Skeletal muscle tissue (tissue), 4 donors: ENCODE results near the gene PGM2L1. TPM values are rescaled to one million over a fixed set of nuclear protein-coding genes. Genes with fewer than 3 reads are reported as not detected.

Experiments
- H3K27ac ChIP-seq: one replicate; pipeline ENCODE4 v1.7.0; 2013; ENCODE audit warnings: mild to moderate bottlenecking, low read depth, low read length, inconsistent platforms
- H3K27me3 ChIP-seq, 3 donors: one replicate each; pipeline ENCODE4 v1.7.0; 2013; ENCODE audit warnings: low read length in 3 of 3; ENCODE audit not compliant: control insufficient read depth in 3 of 3, insufficient read depth in 3 of 3
- H3K36me3 ChIP-seq, 3 donors: one replicate each; pipeline ENCODE4 v1.7.0; 2013; ENCODE audit warnings: low read length in 3 of 3; ENCODE audit not compliant: control insufficient read depth in 3 of 3, insufficient read depth in 3 of 3
- H3K4me1 ChIP-seq, 3 donors: one replicate each; pipeline ENCODE4 v1.7.0; 2013; ENCODE audit warnings: low read length in 3 of 3, mild to moderate bottlenecking in 3 of 3; ENCODE audit not compliant: control insufficient read depth in 3 of 3, insufficient read depth in 3 of 3
- H3K4me3 ChIP-seq, 3 donors: one replicate each; pipeline ENCODE4 v1.7.0; 2013; ENCODE audit warnings: low read length in 3 of 3
- H3K9ac ChIP-seq, 3 donors: one replicate each; pipeline ENCODE4 v1.7.0; 2013; ENCODE audit warnings: low read length in 3 of 3, mild to moderate bottlenecking in 3 of 3, moderate library complexity in 2 of 3, low read depth in 1 of 3
- H3K9me3 ChIP-seq, 3 donors: one replicate each; pipeline ENCODE4 v1.7.0; 2013; ENCODE audit warnings: low read length in 3 of 3; ENCODE audit not compliant: control insufficient read depth in 3 of 3
- total RNA-seq: library from RNA; depleted of rRNA; stranded (reverse); fragments of >200 nt; gene quantifications from one replicate; pipeline ENCODE4 v1.2.3, GENCODE V29; 2014
- donor health status: Osteomylitis.

PGM2L1 gene
- total RNA-seq, 1 donor from 2014 or later: 5.2 TPM

GRCh38 chr11:74312326-74312725 lies 85.9 kb downstream of the PGM2L1 start:
- Histone ChIP-seq H3K4me1 (peaks cover 5 to 14% (median 6%) of the 10 kb centered on the region in 3 donors), H3K27ac (no peak overlapping the region), H3K27me3 (peaks cover 3 to 7% (median 5%) of the 10 kb centered on the region in 3 donors), H3K9ac (no peak overlapping the region), H3K9me3 (peaks cover 0 to 4% (median 3%) of the 10 kb centered on the region in 3 donors), H3K36me3 (no peaks in the 10 kb centered on the region), H3K4me3 (no peak overlapping the region)

DNA sequence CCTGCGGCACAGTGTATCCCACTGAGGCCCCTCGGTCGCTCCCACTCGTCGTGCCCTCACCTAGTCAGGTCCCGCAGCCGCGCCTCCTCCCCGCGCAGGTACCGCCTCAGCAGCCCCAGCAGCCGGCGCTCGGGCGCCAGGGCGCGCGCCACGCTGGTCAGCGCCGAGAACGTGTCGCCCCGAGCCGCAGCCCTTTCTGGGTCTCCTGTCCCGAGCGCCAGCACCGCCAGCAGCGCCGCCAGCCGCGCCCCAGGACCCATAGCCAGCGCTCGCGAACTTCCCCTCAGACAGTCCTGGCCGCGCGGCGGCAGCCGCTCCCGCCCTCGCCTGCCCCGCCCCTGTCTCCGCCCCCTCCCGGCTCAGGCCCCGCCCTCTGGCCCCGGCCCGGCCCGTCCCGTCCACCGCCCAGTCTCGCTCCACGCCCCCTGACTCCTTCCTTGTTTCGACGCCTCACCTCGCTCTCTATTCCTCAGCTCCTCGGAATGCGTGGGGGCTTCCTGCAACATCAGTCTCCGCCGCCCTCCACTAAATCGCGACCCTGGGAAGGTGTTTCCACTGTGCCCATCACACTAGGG lies 86.8 kb downstream of the PGM2L1 start, which contains the start of gene P4HA3:
TSS of gene P4HA3 (minus strand) at position 289 of the 575 bp plus-strand sequence. CDS start at position 260, 29 bp downstream.
- Histone ChIP-seq H3K4me1 (peaks cover 5 to 14% (median 6%) of the 10 kb centered on the region in 3 donors), H3K9ac (peak within 1 kb of the TSS in 2 of 3 donors; percentile 70 to 76), H3K9me3 (peaks cover 0 to 3% (median 0%) of the 10 kb centered on the region in 3 donors), H3K27me3 (peaks cover 3 to 7% (median 5%) of the 10 kb centered on the region in 3 donors), H3K27ac (no peak within 1 kb of the TSS), H3K36me3 (no peaks in the 10 kb centered on the region), H3K4me3 (peak within 1 kb of the TSS; percentile 59 to 72 (median 70))

GRCh38 chr11:74310857-74311256 lies 87.4 kb downstream of the PGM2L1 start:
- H3K4me1 ChIP-seq: peaks cover 5 to 14% (median 6%) of the 10 kb centered on the region in 3 donors
- no peak overlapping the region for H3K27ac ChIP-seq
- H3K27me3 ChIP-seq: peaks cover 3 to 7% (median 5%) of the 10 kb centered on the region in 3 donors
- H3K4me3 ChIP-seq: peak overlapping the region; percentile 59 to 72 (median 70)
- peak overlapping the region in 2 of 3 donors; percentile 70 to 76 for H3K9ac ChIP-seq
- peaks cover 0 to 3% (median 0%) of the 10 kb centered on the region in 3 donors for H3K9me3 ChIP-seq
- H3K36me3 ChIP-seq: no peaks in the 10 kb centered on the region

- H3K4me3 ChIP-seq: no peak overlapping the region
- H3K4me1 ChIP-seq: peaks cover 5 to 14% (median 6%) of the 10 kb centered on the region in 3 donors
- no peak overlapping the region for H3K9ac ChIP-seq
- H3K36me3 ChIP-seq: no peaks in the 10 kb centered on the region
- no peak overlapping the region for H3K27ac ChIP-seq
- H3K27me3 ChIP-seq: peaks cover 3 to 7% (median 5%) of the 10 kb centered on the region in 3 donors
- no peaks in the 10 kb centered on the region for H3K9me3 ChIP-seq
These were observed 90.8 kb downstream of the PGM2L1 start for GRCh38 chr11:74307434-74307833.

DNA sequence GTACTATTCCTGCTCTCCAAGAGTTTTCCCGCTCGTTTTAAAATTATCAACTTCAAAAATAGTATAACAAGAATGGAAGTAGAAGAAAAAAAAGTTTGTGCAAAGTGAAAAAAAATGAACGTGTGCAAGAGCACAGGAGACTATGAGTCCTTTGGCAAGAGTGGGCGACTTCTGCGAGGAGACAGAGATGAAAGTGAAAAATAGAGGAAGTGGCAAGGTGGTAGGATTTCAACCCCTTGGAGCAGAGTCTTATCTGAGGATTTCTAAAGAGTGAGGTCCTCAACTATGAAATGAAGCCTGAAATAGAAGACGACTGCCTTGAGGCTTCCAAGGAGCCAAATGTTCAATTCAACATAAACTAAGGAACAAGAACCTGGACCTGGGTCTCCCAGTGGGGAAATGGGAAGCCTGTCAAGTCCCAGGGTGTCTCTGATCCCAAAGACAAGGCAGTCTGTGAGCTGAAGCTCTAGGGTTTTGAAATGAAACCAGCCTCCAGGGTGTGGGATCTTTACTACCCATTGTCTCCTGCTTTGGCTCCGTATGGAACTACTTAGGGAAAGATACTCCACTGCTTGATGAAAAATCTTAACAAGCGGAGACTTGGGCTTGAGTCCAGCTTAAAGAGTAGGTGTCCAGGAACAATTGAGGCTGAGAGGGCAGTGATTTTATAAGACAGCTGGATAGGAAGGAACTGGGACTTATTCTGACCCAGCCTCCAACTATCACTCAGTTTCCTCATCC lies 91.6 kb downstream of the PGM2L1 start:
- peaks cover 3 to 7% (median 5%) of the 10 kb centered on the region in 3 donors for H3K27me3 ChIP-seq
- H3K9ac ChIP-seq: no peak overlapping the region
- H3K9me3 ChIP-seq: no peaks in the 10 kb centered on the region
- H3K4me1 ChIP-seq: peaks cover 5 to 11% (median 6%) of the 10 kb centered on the region in 3 donors
- no peak overlapping the region for H3K27ac ChIP-seq
- no peak overlapping the region for H3K4me3 ChIP-seq
- H3K36me3 ChIP-seq: no peaks in the 10 kb centered on the region

- no peaks in the 10 kb centered on the region for H3K36me3 ChIP-seq
- H3K27me3 ChIP-seq: no peaks in the 10 kb centered on the region
- no peak overlapping the region for H3K4me3 ChIP-seq
- H3K4me1 ChIP-seq: no peaks in the 10 kb centered on the region
- no peak overlapping the region for H3K9ac ChIP-seq
- H3K9me3 ChIP-seq: no peaks in the 10 kb centered on the region
- H3K27ac ChIP-seq: no peak overlapping the region
These were observed 99.2 kb downstream of the PGM2L1 start for GRCh38 chr11:74299015-74299414.

DNA sequence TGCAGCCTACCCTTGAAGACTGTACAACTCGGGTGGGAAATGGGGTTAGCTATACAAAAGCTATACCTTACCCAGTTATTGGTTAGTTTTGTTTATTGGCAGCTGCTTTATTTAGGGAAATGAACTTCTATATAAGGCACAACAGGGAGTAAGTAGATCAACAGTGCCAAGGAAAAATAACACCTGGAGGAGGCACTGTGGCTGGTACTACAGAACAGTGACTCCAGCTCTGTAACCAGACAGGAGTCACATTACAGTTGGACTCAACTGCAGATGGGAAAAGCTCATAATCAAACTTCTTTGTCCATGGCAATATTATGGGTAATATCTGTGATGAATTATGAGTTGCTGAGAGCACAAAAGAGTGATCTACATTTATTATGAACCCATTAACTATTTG lies 100.7 kb downstream of the PGM2L1 start:
- no peaks in the 10 kb centered on the region for H3K4me1 ChIP-seq
- H3K27me3 ChIP-seq: no peaks in the 10 kb centered on the region
- no peak overlapping the region for H3K4me3 ChIP-seq
- no peak overlapping the region for H3K27ac ChIP-seq
- H3K9ac ChIP-seq: no peak overlapping the region
- H3K36me3 ChIP-seq: no peaks in the 10 kb centered on the region
- H3K9me3 ChIP-seq: no peaks in the 10 kb centered on the region

GRCh38 chr11:74288911-74289310 lies 109.3 kb downstream of the PGM2L1 start:
- no peak overlapping the region for H3K9ac ChIP-seq
- H3K36me3 ChIP-seq: no peaks in the 10 kb centered on the region
- H3K4me1 ChIP-seq: no peaks in the 10 kb centered on the region
- H3K9me3 ChIP-seq: no peaks in the 10 kb centered on the region
- no peak overlapping the region for H3K27ac ChIP-seq
- no peak overlapping the region for H3K4me3 ChIP-seq
- no peaks in the 10 kb centered on the region for H3K27me3 ChIP-seq

- H3K36me3 ChIP-seq: no peaks in the 10 kb centered on the region
- no peak overlapping the region for H3K27ac ChIP-seq
These were observed 110.1 kb downstream of the PGM2L1 start for GRCh38 chr11:74288161-74288560.

GRCh38 chr11:74284466-74284865 lies 113.8 kb downstream of the PGM2L1 start:
- H3K27me3 ChIP-seq: no peaks in the 10 kb centered on the region

More at GRCh38 chr11:74288161-74288560, 110.1 kb downstream of the PGM2L1 start:
- H3K4me1 ChIP-seq: no peaks in the 10 kb centered on the region
- H3K27me3 ChIP-seq: no peaks in the 10 kb centered on the region
- H3K4me3 ChIP-seq: no peak overlapping the region
- no peak overlapping the region for H3K9ac ChIP-seq
- no peaks in the 10 kb centered on the region for H3K9me3 ChIP-seq

More at GRCh38 chr11:74284466-74284865, 113.8 kb downstream of the PGM2L1 start:
- H3K4me1 ChIP-seq: no peaks in the 10 kb centered on the region
- no peaks in the 10 kb centered on the region for H3K36me3 ChIP-seq
- no peak overlapping the region for H3K4me3 ChIP-seq
- H3K27ac ChIP-seq: no peak overlapping the region
- no peak overlapping the region for H3K9ac ChIP-seq
- H3K9me3 ChIP-seq: no peaks in the 10 kb centered on the region
